NCI-H2227 treated with DMSO at 0.1 percent for 48 hours (cell line): ENCODE measurements around the gene CBL.
A peak's percentile ranks its signal among the peaks of the same experiment; 100 is the strongest.
"Not testable (repeated sequence)": the region's sequence is repeated elsewhere in the genome, so short reads cannot be mapped to it uniquely, and the experiment has no call there.

Experiments
- DNase-seq: peaks from one replicate; lab custom pipeline; 2025; lab: John Stamatoyannopoulos, UW

The CBL gene

GRCh38 chr11:119210050-119210449, 3.9 kb downstream of the CBL start:
- no peak for DNase-seq

- no peak for DNase-seq
Measured at GRCh38 chr11:119218141-119218878, 12.2 kb downstream of the CBL start.

- DNase-seq = peak; percentile 53
Measured at GRCh38 chr11:119222308-119222707, 16.2 kb downstream of the CBL start.

- DNase-seq = no peak
Measured at GRCh38 chr11:119222891-119223290, 16.8 kb downstream of the CBL start.

GRCh38 chr11:119223856-119224255, 17.7 kb downstream of the CBL start:
- no peak for DNase-seq

GRCh38 chr11:119228535-119229287, 22.6 kb downstream of the CBL start:
- DNase-seq = not testable (repeated sequence)

- DNase-seq = no peak
Measured at GRCh38 chr11:119229288-119229672, 23.1 kb downstream of the CBL start.

- no peak for DNase-seq
Measured at GRCh38 chr11:119229741-119230140, 23.6 kb downstream of the CBL start.

- DNase-seq = no peak
Measured at GRCh38 chr11:119236490-119236889, 30.4 kb downstream of the CBL start.

- DNase-seq = no peak
Measured at GRCh38 chr11:119236891-119237290, 30.8 kb downstream of the CBL start.

GRCh38 chr11:119237515-119237914, 31.4 kb downstream of the CBL start:
- no peak for DNase-seq

- no peak for DNase-seq
Measured at GRCh38 chr11:119248750-119249670, 42.9 kb downstream of the CBL start.

- DNase-seq = no peak
Measured at GRCh38 chr11:119249671-119250010, 43.5 kb downstream of the CBL start.

- no peak for DNase-seq
Measured at GRCh38 chr11:119251114-119251513, 45.0 kb downstream of the CBL start.

GRCh38 chr11:119254239-119254638, 48.1 kb downstream of the CBL start:
- no peak for DNase-seq

- DNase-seq = no peak
Measured at GRCh38 chr11:119258180-119258579, 52.0 kb downstream of the CBL start.

- DNase-seq = no peak
Measured at GRCh38 chr11:119258983-119259382, 52.8 kb downstream of the CBL start.

GRCh38 chr11:119262668-119263351, 56.7 kb downstream of the CBL start:
- no peak for DNase-seq

GRCh38 chr11:119263352-119263940, 57.3 kb downstream of the CBL start:
- no peak for DNase-seq

- DNase-seq = no peak
Measured at GRCh38 chr11:119266063-119266462, 59.9 kb downstream of the CBL start.

- no peak for DNase-seq
Measured at GRCh38 chr11:119266517-119267255, 60.5 kb downstream of the CBL start.
